Left renal cortex interstitium (tissue), 4 donors: ENCODE results near the gene UTP15. TPM values are rescaled to one million over a fixed set of nuclear protein-coding genes. Genes with fewer than 3 reads are reported as not detected.
A peak's percentile ranks its signal among the peaks of the same experiment; 100 is the strongest.

Source experiments
- DNase-seq, 4 donors: peaks; one replicate each; pipeline ENCODE4 v3.0.0-alpha.2; 2013; ENCODE audit warnings: low read depth in 4 of 4, low spot score in 2 of 4, missing footprints in 1 of 4
- polyA plus RNA-seq, 4 donors: library from polyadenylated mRNA; unstranded; fragments of 120-200 nt; gene quantifications; one replicate each; pipeline ENCODE4 v1.2.1, GENCODE V29; 2013; ENCODE audit not compliant: insufficient read length in 4 of 4

Gene UTP15
- polyA plus RNA-seq, 4 donors = 12.6 to 19.9 (median 17.3) TPM

DNA sequence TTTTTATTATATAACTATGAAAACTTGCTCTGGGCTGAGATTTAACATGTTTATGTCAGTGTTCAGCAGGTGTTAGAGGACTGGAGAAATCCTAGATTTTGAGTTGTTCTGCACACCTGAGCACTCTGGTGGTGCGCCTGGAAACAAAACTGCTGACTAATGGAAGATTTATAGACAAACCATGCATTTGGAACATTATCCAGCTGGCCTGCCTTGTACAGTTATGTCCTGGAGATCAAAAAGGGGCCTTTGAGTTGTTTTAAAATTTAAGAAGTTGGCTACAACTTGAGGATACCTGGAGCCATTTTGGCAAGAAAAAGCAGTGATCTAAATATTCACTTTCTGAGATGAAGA is 54.8 kb downstream of the UTP15 start:
- no peak for DNase-seq

DNA sequence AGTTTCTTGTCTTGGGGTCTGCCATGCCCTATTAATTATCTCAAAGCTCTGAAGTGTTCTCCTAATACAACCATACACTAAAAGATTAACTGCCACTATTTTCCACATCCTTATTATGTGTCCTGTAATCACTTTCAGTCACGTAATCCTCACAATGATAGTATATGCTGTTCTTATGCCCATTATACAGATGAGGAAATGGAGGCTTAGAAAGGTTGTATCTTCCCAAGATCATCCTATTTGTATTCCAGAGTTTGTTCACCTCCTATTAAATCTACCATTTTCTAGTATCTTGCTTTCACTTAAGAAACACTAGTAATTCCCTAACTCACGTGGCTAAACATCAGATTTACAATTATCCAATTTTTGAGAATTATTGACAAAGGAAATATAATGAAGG is 57.5 kb downstream of the UTP15 start:
- DNase-seq = no peak

DNA sequence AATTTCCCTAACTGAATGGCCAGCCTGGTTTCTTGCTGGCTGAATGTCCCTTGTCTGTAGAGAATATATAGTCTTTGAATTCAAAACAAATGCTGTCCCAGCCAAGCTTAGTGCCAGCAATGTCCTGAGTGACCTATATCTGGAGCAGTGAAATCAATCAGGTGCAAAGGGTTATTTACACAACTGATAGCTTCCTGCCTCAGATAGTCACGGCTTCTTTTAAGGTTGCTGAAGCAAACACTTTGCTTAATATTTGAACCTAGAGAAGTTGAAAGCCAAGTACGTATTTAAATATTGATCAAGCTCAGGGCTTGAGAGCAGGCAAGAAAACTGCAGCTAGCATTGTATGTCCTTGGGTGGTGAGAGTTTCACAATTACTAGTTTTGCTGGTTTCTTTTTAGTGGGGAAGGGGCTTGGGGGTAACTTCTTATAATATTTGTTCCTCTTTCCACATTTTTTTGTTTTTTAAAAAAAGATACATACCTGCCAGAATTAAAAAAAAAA is 58.4 kb downstream of the UTP15 start:
- no peak for DNase-seq

- DNase-seq = no peak
Observed at GRCh38 chr5:73624888-73625287, 59.3 kb downstream of the UTP15 start.

- DNase-seq = no peak
Observed at GRCh38 chr5:73625372-73625943, 59.9 kb downstream of the UTP15 start.

GRCh38 chr5:73625944-73626811 is 60.6 kb downstream of the UTP15 start, which contains the start of gene ARHGEF28:
Gene ARHGEF28, plus strand, starts transcription at chr5:73626196. Its CDS starts 58,656 bp downstream, at chr5:73684852.
- peak in 3 of 4 donors; percentile 19 to 45 (median 22) for DNase-seq

GRCh38 chr5:73626814-73627313 is 61.3 kb downstream of the UTP15 start:
- no peak for DNase-seq

DNA sequence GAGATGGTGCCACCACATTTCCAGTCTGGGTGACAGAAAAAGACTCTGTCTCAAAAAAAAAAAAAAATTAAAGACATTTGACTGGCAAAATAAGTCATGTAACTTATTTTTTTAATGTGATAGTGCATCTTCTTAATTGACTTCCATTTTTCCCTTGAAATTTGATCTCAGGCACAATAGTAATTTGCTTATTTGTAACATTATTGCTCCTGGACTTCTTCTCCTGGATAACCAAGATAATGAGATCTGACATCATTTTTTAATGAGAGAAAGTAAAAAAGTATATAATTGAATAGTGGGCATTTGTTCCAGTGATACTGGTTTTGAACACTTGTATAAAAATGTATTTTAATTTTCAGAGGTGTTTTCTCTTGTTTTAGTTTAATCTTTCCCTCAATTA is 63.9 kb downstream of the UTP15 start:
- DNase-seq = no peak

- DNase-seq = no peak
Observed at GRCh38 chr5:73630765-73631164, 65.2 kb downstream of the UTP15 start.

DNA sequence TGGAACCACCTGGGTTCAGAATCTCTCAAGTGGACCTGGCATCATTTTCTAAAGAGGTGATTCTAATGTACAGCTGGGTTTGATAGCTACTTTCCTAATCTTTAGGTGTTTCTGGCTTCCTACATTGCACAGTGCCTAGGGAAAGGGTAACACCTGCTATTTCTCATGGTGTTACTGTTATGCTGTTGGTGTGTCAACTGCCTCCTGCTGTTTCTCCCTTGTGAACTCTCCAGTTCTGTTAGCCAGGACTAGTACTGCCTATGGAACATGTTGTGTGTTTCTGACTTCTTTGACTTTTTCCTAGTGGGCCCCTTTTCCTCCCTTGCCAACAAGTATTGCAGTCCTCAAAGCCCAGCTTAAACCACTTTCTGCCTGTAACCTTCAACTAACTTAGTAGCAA is 66.0 kb downstream of the UTP15 start:
- DNase-seq = no peak

Other genes starting within 250 kb of the UTP15 start
- 10 to 100 TPM in 3 of 4 donors, 1 to 10 TPM in 1; 7.9 to 23.6 (median 15.2) TPM for gene FOXD1, start 117.0 kb upstream of the UTP15 start, polyA plus RNA-seq
- 1,000 to 10,000 TPM in 2 of 4 donors, 100 to 1,000 TPM in 2; 799 to 1,047 (median 969) TPM for gene BTF3, start 67.3 kb upstream of the UTP15 start, polyA plus RNA-seq
- gene ANKRA2, start 104 bp upstream of the UTP15 start, polyA plus RNA-seq = 10 to 100 TPM; 36.8 to 68.7 (median 47.3) TPM
- gene ARHGEF28, start 60.5 kb downstream of the UTP15 start, polyA plus RNA-seq = 10 to 100 TPM; 42.0 to 57.9 (median 51.4) TPM